Esophagus muscularis mucosa (tissue), 4 donors: Measurements from ENCODE around the gene TRIM71. TPM values are rescaled to one million over a fixed set of nuclear protein-coding genes. Genes with fewer than 3 reads are reported as not detected.

Experiments
- DNase-seq: peaks from one replicate; pipeline ENCODE4 v3.0.0-alpha.2; 2017; ENCODE audit errors: extremely low spot score
- H3K27ac ChIP-seq, 4 donors: fragments of 200-600 bp; sonication (generic); replicated peaks in 1 of 4; 1 replicate in 3 of 4; 2 replicates in 1 of 4; pipeline ENCODE4 v1.5.1; 2016 to 2019; ENCODE audit warnings: mild to moderate bottlenecking in 1 of 4
- H3K27me3 ChIP-seq, 4 donors: fragments of 200-600 bp; sonication (generic); one replicate each; pipeline versions ENCODE4 v1.5.1 to v1.6.0; 2016 to 2019
- H3K36me3 ChIP-seq, 4 donors: fragments of 200-600 bp; sonication (generic); one replicate each; pipeline ENCODE4 v1.5.1; 2016 to 2019
- H3K4me1 ChIP-seq, 4 donors: fragments of 200-600 bp; sonication (generic); one replicate each; pipeline ENCODE4 v1.5.1; 2016 to 2019
- H3K4me3 ChIP-seq, 4 donors: fragments of 200-600 bp; sonication (generic); 1 replicate in 2 of 4; 2 replicates in 2 of 4; pipeline ENCODE4 v1.5.1; 2016 to 2019; ENCODE audit warnings: mild to moderate bottlenecking in 4 of 4, moderate library complexity in 1 of 4
- H3K9me3 ChIP-seq, 4 donors: fragments of 200-600 bp; sonication (generic); 1 replicate in 3 of 4; 2 replicates in 1 of 4; pipeline ENCODE4 v1.5.1; 2016 to 2019
- EP300 ChIP-seq: sonication (generic); formaldehyde crosslinking; IDR thresholded peaks from one replicate; pipeline ENCODE4 v1.6.1; 2017; ENCODE audit warnings: antibody characterized with exemption
- POLR2A ChIP-seq: fragments of 450-650 bp; IDR thresholded peaks from one replicate; pipeline ENCODE4 v1.6.1; 2017; ENCODE audit warnings: antibody characterized with exemption, moderate library complexity, mild to moderate bottlenecking, low read depth
- POLR2AphosphoS5 ChIP-seq, 2 donors: sonication (generic); formaldehyde crosslinking; IDR thresholded peaks; one replicate each; pipeline ENCODE4 v1.6.1; 2017; ENCODE audit warnings: antibody characterized with exemption in 2 of 2
- WGBS: methylation state at CpG from one replicate; pipeline ENCODE4 v1.1.5; 2018; 5-methylcytosine and 5-hydroxymethylcytosine counted together
- intact Hi-C: fragments of 100-400 bp; cut with DNase I; formaldehyde crosslinking; loops from one replicate; pipeline ENCODE4 v1.15.1; 2023
- total RNA-seq, 4 donors: library from RNA; depleted of rRNA; stranded (reverse); fragments of >200 nt; gene quantifications; one replicate each; pipeline versions ENCODE4 v1.1.0 to v1.2.1, GENCODE V29; 2016
- TF ChIP-seq, protein P1 (sequence below), 3 experiments: fragments of 200-600 bp in 2 of 3; fragments of 450-650 bp in 1 of 3; sonication (generic) in 2 of 3; IDR thresholded peaks; one replicate each; pipeline ENCODE4 v1.5.1; 2017 to 2019; ENCODE audit warnings: antibody characterized with exemption in 3 of 3, mild to moderate bottlenecking in 2 of 3, moderate library complexity in 1 of 3

The TRIM71 gene
- total RNA-seq, 4 donors from 2014 or later = not detected

DNA sequence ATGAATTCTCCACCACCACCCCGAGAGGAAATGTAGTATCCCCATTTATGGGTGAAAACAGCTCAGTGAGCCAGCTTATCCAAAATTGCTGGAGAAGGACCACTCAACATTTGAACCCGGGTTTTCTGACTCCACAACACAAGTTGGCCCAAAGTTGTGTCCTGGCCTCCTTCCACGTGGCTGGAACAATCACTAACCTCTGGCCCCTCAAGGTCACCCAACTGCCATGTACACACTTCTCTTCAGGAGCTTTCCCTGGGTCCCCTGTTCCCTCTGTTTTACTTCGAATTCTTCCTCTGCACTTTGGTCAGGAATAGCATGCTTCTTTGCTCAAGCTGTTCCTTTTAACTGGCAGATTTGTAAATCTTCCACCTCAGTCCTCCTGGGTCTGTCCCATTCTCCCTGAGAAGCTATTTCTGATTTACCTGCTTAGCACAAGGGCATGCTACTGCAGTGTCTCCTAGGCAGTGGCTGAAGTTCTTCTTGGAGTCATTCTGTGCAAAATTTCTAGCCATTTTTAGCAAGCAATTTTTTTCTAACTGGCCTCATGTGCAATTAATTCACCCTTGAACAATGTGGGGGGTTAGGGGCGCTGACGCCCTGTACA is 39.2 kb downstream of the TRIM71 start:
- Histone ChIP-seq H3K27me3 (peaks cover 0 to 3% (median 0%) of the 10 kb centered on the region in 4 donors), H3K9me3 (no peaks in the 10 kb centered on the region)
- 75% methylated on average over 6 of the region's 6 CpGs for WGBS

DNA sequence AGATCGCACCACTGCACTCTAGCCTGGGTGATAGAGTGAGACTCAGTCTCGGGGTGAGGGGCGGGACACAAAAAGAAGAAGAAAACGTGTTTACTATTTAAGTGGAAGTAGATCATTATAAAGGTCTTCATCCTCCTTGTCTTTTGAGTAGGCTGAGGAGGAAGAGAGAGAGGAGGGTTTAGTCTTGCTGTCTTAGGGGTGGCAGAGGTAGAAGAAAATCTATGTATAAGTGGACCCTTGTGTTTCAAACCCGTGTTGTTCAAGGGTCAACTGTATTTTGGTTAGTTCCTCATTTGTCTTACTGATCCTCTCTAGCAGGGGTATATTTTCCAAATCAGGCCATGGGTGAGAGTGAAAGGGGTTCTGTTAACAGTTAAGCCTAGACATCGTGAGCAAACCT is 40.1 kb downstream of the TRIM71 start:
- no peak for TF ChIP-seq POLR2AphosphoS5 (IDR thresholded peaks at IDR 0.05)
- TF ChIP-seq, protein P1, sequence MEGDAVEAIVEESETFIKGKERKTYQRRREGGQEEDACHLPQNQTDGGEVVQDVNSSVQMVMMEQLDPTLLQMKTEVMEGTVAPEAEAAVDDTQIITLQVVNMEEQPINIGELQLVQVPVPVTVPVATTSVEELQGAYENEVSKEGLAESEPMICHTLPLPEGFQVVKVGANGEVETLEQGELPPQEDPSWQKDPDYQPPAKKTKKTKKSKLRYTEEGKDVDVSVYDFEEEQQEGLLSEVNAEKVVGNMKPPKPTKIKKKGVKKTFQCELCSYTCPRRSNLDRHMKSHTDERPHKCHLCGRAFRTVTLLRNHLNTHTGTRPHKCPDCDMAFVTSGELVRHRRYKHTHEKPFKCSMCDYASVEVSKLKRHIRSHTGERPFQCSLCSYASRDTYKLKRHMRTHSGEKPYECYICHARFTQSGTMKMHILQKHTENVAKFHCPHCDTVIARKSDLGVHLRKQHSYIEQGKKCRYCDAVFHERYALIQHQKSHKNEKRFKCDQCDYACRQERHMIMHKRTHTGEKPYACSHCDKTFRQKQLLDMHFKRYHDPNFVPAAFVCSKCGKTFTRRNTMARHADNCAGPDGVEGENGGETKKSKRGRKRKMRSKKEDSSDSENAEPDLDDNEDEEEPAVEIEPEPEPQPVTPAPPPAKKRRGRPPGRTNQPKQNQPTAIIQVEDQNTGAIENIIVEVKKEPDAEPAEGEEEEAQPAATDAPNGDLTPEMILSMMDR (IDR thresholded peaks at IDR 0.05) = no peak
- H3K9me3 ChIP-seq = no peaks in the 10 kb centered on the region
- H3K4me3 ChIP-seq = no peak overlapping the region
- H3K36me3 ChIP-seq = no peaks in the 10 kb centered on the region
- DNase-seq = no peak
- peaks cover 0 to 3% (median 0%) of the 10 kb centered on the region in 4 donors for H3K27me3 ChIP-seq
- H3K4me1 ChIP-seq = no peaks in the 10 kb centered on the region
- H3K27ac ChIP-seq = no peak overlapping the region
- intact Hi-C loops = no loop called here
- WGBS = 72% methylated on average over 6 of the region's 6 CpGs

More for the DNA sequence above, 39.2 kb downstream of the TRIM71 start:
- DNase-seq = no peak
- Histone ChIP-seq H3K4me3 (no peak overlapping the region), H3K36me3 (no peaks in the 10 kb centered on the region), H3K27ac (no peak overlapping the region), H3K4me1 (no peaks in the 10 kb centered on the region)
- TF ChIP-seq EP300 (no peak), POLR2AphosphoS5 (IDR thresholded peaks at IDR 0.05) (no peak), POLR2A (no peak)
- TF ChIP-seq, protein P1 (IDR thresholded peaks at IDR 0.05) = no peak
- intact Hi-C loops = no loop called here

DNA sequence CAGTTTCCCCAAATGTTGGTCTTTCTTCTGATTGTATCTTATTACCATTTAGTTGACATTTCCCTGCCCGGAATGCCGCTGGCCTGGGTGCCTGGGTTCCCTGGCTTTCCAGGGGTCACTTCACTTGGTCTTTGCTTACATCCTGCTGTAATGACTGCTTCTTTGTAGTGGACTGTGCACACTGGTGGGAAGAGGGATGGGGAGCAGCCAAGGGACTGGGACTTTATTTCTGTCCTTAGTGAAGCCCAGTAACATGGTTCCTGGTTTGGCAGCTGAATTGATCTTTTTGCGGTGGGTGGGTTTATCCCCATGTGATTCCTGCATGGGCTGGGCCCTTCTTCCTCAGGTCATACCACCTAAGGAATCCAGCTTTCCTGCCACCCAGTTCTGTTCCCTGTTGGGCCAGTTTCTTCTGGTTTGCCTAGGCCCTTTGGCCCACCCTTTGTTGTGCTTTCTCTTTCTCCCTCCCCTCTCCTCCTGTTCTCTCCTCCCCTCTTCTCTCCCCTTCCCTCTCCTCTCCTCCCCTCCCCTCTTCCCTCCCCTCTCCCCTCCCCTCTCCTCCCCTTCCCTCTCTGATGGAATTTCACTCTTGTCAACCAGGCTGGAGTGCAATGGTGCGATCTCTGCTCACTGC is 41.9 kb downstream of the TRIM71 start:
- 90% methylated on average over 4 of the region's 4 CpGs for WGBS
- Histone ChIP-seq H3K36me3 (no peaks in the 10 kb centered on the region), H3K27ac (no peak overlapping the region), H3K27me3 (peaks cover 0 to 3% (median 0%) of the 10 kb centered on the region in 4 donors), H3K4me3 (no peak overlapping the region), H3K4me1 (no peaks in the 10 kb centered on the region), H3K9me3 (no peaks in the 10 kb centered on the region)
- intact Hi-C loops = no loop called here
- DNase-seq = no peak
- TF ChIP-seq, protein P1 (IDR thresholded peaks at IDR 0.05) = no peak
- TF ChIP-seq POLR2AphosphoS5 (IDR thresholded peaks at IDR 0.05) (no peak), EP300 (no peak), POLR2A (no peak)

DNA sequence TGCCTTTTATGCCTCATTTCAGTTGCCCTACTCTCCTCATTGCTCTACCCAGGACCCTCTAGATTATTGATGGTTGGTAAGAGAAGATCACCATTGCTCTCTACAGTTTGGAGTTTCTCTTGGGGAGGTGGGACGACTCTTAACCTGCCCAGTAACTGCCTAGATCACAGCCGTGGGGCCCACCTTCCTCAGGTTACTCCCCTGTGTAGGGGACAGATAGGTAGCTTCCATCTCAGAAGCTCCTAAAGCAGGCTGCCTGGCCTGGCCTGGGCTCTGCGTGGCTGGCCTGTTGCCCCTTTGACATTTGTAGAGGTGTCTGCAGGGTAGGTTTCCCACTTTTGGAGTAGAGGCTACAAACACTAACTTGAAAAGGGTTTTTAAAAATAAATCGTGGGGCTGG is 42.7 kb downstream of the TRIM71 start:
- H3K9me3 ChIP-seq = no peaks in the 10 kb centered on the region
- DNase-seq = no peak
- no peak overlapping the region for H3K27ac ChIP-seq
- no peaks in the 10 kb centered on the region for H3K36me3 ChIP-seq
- WGBS = 90% methylated on average over 3 of the region's 4 CpGs
- TF ChIP-seq, protein P1 (IDR thresholded peaks at IDR 0.05) = no peak
- TF ChIP-seq POLR2A (no peak), EP300 (no peak)
- no peak overlapping the region for H3K4me3 ChIP-seq
- no peaks in the 10 kb centered on the region for H3K4me1 ChIP-seq
- intact Hi-C loops = no loop called here
- H3K27me3 ChIP-seq = no peaks in the 10 kb centered on the region
